Right ventricle myocardium superior (tissue), 1 donor: Measurements from ENCODE around the gene C21orf58. TPM values are rescaled to one million over a fixed set of nuclear protein-coding genes. Genes with fewer than 3 reads are reported as not detected.
A peak's percentile ranks its signal among the peaks of the same experiment; 100 is the strongest.
"Not testable (repeated sequence)": the region's sequence is repeated elsewhere in the genome, so short reads cannot be mapped to it uniquely, and the experiment has no call there.

Source experiments
- ATAC-seq: fragments of 200-7000 bp; cut with Tn5 transposase; one replicate; pipeline ENCODE4 v1.9.1; 2020; ENCODE audit warnings: mild to moderate bottlenecking; ENCODE audit not compliant: poor library complexity
- DNase-seq: peaks from one replicate; pipeline ENCODE4 v3.0.0-alpha.2; 2020
- intact Hi-C: fragments of 100-400 bp; cut with DNase I; formaldehyde crosslinking; loops from one replicate; pipeline ENCODE4 v1.11.2; 2022
- total RNA-seq: library from RNA; stranded (reverse); fragmentation: NEBNext Ultra II Directional; extraction: Animal tissue kit (Norgen Biotek cat#: 25700); gene quantifications from one replicate; pipeline ENCODE4 v1.2.1, GENCODE V29; 2021
- donor health status: DM: no; HTN: yes; CAD: no; lungs with severe emphysema.

C21orf58 gene
- total RNA-seq, 1 donor from 2014 or later: 1.0 TPM

GRCh38 chr21:46329796-46330195 lies 6.1 kb upstream of the C21orf58 start:
- no peak for DNase-seq
- intact Hi-C loops: no loop called here
- no peak for ATAC-seq

DNA sequence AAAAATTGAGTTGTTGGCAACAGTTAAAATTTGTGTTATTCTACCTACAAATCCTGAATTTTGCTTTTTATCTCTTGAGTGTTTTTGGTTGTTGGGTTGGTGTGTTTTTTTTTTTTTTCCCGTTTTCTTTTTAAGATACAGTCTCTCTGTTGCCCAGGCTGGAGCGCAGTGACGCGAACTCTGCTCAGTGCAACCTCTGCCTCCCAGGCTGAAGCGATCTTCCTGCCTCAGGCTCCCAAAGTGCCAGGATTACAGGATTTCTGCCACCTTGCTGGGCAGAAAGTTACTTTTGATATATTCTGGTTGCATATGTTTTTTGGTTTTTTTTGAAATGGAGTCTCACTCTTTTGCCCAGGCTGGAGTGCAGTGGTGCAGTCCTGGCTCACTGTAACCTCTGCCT lies 4.5 kb upstream of the C21orf58 start:
- DNase-seq (no peak), ATAC-seq (no peak)
- intact Hi-C loops: no loop called here

DNA sequence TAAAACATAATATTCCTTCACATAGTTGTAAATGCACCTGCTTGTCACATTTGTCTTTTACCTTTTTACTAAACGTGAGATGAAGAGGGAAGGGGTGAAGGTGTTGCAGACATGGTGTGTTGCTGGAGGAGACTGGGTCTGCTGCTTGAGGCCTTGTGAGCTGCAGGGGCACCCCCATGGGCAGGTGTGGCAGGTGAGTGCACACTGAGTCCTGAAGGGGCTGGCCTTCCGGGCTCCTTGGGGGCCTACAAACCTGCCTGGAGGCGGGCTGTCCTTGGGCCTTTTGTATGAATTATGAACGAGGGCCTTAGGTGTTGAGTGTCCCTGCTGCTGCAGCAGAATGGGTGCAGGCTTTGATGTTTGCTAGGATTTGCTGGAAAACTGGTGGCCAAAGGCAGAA lies 4.0 kb upstream of the C21orf58 start:
- DNase-seq (no peak), ATAC-seq (no peak)
- intact Hi-C loops: no loop called here

- intact Hi-C loops: no loop called here
- DNase-seq (no peak), ATAC-seq (no peak)
These were observed 2.5 kb upstream of the C21orf58 start for GRCh38 chr21:46326110-46326703.

- intact Hi-C loops: loop anchor here (2.0 kb wide), 1 partner anchor 40 kb away; the partner anchor contains the start of gene MCM3AP
- peak; percentile 45 for ATAC-seq
- DNase-seq: peak; percentile 60
These were observed 1.6 kb upstream of the C21orf58 start for GRCh38 chr21:46325073-46325912.

GRCh38 chr21:46324390-46325072 lies 861 bp upstream of the C21orf58 start:
- DNase-seq (peak; percentile 90), ATAC-seq (peak; percentile 93)
- intact Hi-C loops: loop anchor here (2.0 kb wide), 1 partner anchor 40 kb away; the partner anchor contains the start of gene MCM3AP

- DNase-seq (no peak), ATAC-seq (no peak)
- intact Hi-C loops: no loop called here
These were observed 402 bp downstream of the C21orf58 start for GRCh38 chr21:46323227-46323709.

DNA sequence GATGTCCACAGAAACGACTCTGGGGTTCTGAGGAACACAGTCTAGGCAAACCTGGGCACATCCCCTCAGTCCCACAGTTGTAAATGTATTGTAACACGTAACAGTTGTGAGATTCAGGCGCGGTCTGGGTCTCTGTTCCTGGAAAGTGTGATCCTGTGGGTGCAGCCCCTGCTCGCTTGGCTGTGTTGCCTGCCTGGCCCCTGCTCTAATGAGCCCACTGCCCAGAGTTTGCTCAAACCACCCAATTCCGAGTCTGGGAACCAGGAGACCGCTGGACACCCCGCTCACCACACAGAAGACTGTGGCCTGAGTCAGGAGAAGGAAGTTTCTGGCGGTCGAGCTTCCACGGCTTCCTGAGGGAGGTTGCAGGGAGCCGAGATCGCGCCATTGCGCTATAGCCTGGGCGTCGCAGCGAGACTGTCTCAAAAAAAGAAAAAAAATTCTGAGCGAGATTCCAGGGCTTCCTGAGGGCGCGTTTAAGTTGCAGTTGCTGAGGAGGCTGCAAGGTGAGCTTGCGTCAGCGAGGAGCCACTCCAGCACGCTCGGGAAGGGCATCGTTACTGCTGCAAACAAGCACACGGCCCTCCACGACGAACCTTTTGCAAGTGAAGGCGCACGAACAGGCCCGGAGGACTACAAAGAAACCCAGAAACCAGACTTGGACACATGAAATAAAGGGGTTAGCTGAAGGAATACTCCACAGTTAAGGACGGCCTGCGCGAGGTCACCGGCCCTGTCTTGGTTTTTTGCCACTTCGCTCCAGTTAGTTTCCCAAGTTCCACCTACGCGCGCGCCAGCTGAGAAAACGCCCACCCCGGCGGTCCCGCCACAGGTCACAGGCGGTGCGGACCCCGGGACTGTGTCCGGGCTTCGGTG lies 1.1 kb downstream of the C21orf58 start:
- intact Hi-C loops: no loop called here

GRCh38 chr21:46320331-46320801 lies 3.3 kb downstream of the C21orf58 start:
- intact Hi-C loops: no loop called here
- no peak for ATAC-seq
- DNase-seq: no peak

More for the DNA sequence above, 1.1 kb downstream of the C21orf58 start:
- ATAC-seq (no peak), DNase-seq (peak; percentile 46)

DNA sequence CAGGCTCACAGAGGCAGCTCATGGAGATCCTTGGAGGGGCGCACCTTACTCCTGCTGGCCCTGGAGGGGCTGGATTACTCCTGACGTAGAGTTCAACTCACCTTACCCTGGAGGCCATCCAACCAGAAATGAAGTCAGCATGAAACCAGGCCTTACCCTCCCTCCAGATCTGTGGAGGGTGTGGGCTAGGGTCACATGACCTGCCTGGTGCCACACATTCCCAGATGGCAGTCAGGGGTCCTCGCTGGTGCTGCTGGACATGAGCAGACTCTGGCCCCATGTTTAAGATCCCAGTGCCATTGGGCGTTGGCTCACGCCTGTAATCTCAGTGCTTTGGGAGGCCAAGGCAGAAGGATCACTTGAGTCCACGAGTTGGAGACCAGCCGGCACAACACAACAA lies 4.5 kb downstream of the C21orf58 start:
- DNase-seq (peak; percentile 10), ATAC-seq (no peak)
- intact Hi-C loops: no loop called here

GRCh38 chr21:46318464-46318845 lies 5.2 kb downstream of the C21orf58 start:
- intact Hi-C loops: no loop called here
- ATAC-seq (no peak), DNase-seq (no peak)

- ATAC-seq: peak; percentile 88
- DNase-seq: peak; percentile 75
- intact Hi-C loops: no loop called here
These were observed 5.8 kb downstream of the C21orf58 start for GRCh38 chr21:46317710-46318463.

- no peak for ATAC-seq
- no peak for DNase-seq
- intact Hi-C loops: no loop called here
These were observed 6.9 kb downstream of the C21orf58 start for GRCh38 chr21:46316708-46317324.

DNA sequence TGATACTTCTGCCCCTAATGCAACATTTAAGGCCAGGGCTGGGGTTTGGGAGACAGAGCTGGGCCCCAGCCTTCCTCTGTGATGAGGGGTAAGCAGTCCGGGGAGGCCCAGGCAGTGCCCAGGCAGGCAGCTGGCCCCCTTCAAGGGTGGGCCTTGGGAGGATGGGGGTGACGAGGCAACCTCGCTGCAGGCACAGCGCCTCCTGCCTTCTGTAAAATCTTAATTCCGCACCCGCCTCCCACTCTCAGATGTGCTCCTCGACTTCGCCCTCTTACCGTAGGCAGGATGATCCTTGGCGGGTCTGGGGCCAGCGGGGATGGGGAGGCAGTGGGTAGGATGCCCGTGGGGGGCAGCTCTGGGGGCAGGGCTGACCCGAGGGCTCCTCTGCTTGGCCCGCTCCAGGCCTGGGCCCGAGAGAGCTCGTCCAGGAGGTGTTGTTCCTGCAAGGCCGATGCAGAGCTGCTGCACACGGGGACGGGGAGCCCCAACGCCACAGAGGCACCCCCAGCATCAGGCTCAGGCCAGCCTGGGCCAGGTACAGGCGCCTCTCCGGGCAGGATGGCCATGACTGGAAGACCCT lies 9.1 kb downstream of the C21orf58 start:
- intact Hi-C loops: no loop called here
- DNase-seq: no peak
- ATAC-seq: no peak

DNA sequence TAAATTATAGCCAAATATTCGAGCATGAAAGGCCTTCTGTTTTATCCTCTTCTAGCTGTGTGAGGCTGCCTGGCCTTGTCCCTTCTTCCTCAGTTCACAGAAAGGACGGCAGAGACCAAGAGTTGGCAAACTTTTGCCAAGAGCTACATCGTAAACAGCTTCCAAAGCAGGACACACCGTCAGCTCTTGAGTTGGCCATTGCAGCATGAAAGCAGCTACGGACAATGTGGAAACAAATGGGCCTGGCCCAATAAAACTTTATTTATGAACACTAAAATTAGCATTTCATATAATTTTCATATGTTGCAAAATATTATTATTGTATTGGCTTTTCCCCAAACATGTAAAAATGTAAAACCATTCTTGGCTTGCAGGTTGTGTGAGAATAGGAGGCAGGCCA lies 10.7 kb downstream of the C21orf58 start:
- DNase-seq: no peak
- ATAC-seq: no peak
- intact Hi-C loops: no loop called here

DNA sequence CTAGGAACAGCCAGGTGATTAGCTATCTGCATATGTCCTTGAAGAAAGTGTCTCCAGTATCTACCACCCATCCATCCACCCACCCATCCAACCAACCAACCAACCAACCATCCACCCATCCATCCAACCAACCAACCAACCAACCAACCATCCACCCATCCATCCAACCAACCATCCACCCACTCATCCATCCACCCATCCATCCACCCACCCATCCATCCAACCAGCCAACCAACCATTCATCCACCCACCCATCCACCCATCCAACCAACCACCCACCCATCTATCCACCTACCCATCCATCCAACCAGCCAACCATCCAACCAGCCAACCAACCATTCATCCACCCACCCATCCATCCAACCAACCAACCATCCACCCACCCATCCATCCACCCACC lies 12.1 kb downstream of the C21orf58 start:
- ATAC-seq: no peak
- DNase-seq: no peak
- intact Hi-C loops: no loop called here

GRCh38 chr21:46310260-46310659 lies 13.4 kb downstream of the C21orf58 start:
- not testable (repeated sequence) for ATAC-seq, DNase-seq

More at GRCh38 chr21:46310260-46310659, 13.4 kb downstream of the C21orf58 start:
- intact Hi-C loops: not testable (repeated sequence)
